ENCODE results near the gene ABTB2.
A peak's percentile ranks its signal among the peaks of the same experiment; 100 is the strongest.

ABTB2 gene

DNA sequence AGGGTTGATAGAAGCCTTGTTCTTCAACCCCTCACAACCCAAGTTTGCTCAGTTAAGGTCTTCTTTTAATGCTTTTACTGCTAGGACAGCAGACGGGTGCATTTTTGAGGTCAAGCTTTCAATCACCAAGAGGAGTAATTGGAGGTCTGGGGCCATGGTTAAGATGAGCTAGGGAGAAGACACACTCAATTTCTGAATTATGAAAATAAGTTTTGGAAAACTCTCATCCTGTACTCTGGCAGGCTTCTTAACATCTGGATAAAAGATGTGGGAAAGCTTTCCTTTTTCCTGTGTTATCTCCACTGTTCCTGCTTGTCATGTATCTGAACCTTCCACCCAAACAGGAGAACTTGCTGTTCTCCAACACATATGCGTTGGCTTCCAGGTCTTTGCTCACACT lies 9.7 kb downstream of the ABTB2 start:
- H3K27ac ChIP-seq: no peak overlapping the region
- TF ChIP-seq, protein P1, sequence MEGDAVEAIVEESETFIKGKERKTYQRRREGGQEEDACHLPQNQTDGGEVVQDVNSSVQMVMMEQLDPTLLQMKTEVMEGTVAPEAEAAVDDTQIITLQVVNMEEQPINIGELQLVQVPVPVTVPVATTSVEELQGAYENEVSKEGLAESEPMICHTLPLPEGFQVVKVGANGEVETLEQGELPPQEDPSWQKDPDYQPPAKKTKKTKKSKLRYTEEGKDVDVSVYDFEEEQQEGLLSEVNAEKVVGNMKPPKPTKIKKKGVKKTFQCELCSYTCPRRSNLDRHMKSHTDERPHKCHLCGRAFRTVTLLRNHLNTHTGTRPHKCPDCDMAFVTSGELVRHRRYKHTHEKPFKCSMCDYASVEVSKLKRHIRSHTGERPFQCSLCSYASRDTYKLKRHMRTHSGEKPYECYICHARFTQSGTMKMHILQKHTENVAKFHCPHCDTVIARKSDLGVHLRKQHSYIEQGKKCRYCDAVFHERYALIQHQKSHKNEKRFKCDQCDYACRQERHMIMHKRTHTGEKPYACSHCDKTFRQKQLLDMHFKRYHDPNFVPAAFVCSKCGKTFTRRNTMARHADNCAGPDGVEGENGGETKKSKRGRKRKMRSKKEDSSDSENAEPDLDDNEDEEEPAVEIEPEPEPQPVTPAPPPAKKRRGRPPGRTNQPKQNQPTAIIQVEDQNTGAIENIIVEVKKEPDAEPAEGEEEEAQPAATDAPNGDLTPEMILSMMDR (conservative IDR thresholded peaks at IDR 0.05): no peak
- TF ChIP-seq ZFX (IDR thresholded peaks at IDR 0.05): no peak

DNA sequence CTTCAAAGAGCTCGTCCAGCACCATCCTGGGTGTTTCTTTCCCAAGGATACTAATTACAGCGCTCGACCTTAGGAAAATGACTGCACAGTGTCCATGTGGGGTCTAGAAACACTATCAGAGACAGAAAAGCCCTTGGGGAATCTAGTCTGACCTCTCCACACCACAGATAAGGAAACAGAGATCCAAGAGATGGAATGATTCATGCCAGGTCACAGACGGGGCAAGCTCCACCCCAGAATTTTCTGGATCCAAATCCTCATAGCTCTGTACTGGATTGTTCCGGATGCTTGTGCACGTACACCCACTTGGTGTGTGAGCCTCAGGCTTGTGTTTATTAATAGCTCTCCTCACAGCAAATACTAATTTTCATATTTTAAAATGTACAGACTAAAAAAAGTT lies 11.3 kb downstream of the ABTB2 start:
- no peak for TF ChIP-seq ZFX (IDR thresholded peaks at IDR 0.05)
- TF ChIP-seq, protein P1 (conservative IDR thresholded peaks at IDR 0.05): no peak

DNA sequence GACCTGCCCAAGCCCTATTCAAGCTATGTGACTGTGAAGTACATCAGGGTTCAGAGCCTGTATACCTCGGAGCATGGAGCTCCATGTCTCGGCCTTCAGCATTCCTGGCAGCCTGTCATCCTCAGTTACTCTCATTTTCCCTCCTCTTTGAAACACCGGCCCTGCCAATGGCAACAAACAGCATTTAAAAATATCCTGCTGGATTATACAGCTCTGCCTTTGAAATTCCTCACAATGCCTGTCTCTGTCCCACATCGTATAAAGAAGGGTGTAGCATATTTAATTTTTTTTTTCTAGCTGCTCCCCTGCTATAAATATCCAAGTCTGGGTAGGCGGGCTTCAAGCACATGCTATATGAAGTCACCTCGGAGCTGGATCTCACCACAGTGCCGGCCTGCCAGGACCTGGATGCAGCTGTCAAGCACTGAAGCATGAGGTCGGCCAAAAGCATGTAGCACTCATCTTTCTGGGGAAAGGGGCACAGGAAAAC lies 11.8 kb downstream of the ABTB2 start:
- TF ChIP-seq ZFX (IDR thresholded peaks at IDR 0.05): no peak
- TF ChIP-seq, protein P1 (conservative IDR thresholded peaks at IDR 0.05): no peak
- peak overlapping the region; percentile 25 for H3K27ac ChIP-seq

More for the DNA sequence above, 11.3 kb downstream of the ABTB2 start:
- H3K27ac ChIP-seq: no peak overlapping the region

DNA sequence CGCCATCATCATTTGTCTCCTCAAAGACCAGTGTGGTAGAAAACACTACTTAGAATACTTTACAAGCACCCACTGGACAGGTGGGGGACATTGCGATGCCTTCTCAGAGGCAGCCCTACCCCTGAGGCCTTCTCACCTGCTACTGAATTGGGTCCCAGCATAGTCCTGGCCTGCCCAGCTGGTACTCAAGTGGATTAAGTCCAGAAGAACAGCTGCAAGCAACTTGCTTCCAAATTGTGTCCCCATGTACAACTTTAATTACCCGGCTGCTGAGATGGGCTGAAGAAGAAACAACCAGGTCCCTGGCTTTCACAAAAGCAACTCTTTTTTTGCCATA lies 12.3 kb downstream of the ABTB2 start:
- peak overlapping the region; percentile 25 for H3K27ac ChIP-seq
- TF ChIP-seq ZFX (IDR thresholded peaks at IDR 0.05): no peak
- TF ChIP-seq, protein P1 (conservative IDR thresholded peaks at IDR 0.05): no peak

DNA sequence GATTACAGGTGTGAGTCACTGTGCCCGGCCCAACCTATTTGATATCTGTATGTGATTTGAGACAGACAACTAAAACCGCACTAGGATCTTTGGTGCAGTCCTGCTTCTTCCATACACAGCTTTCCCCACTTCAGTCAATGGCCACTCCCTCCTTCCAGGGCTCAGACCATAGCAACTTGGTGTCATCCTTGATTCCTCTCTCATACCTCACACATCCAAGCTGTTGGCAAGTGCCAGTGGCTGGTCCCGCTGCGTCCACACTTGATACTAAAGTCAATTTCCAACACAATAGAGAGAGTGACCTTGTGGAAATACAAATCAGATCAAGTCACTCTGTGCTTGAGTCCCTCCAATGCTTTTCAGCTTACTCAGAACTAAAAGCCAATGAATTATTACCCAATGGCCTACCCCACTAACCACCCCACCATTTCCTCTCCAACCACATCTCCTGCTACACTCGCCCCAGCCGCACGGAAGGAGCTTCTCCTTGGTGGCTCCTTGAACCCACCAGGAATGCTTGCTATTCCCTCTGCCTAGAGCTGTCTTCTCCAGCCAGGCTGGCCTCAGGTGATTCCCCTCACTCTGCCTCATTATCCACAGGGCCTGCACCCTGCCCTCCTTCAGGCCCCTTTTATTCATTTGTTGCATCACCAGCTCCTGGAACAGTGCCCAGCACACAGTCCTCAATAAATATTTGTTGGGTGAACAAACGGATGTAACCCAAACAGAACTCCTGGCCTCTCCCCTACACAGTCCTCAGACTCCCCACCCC lies 12.9 kb downstream of the ABTB2 start:
- TF ChIP-seq, protein P1 (conservative IDR thresholded peaks at IDR 0.05): no peak
- TF ChIP-seq ZFX (IDR thresholded peaks at IDR 0.05): no peak
- peak overlapping the region; percentile 25 for H3K27ac ChIP-seq

DNA sequence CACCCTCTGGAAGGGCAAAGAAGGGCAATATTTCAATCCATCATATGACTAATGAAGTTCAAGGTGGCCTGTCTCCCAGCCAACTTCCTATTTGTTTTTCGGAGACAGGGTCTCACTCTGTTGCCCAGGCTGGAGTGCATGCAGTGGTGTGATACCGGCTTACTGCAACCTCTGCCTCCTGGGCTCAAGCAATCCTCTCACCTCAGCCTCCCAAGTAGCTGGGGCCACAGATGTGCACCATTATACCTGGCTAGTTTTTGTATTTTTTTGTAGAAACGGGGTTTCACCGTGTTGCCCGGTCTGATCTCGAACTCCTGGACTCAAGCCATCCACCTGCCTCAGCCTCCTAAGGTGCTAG lies 13.4 kb downstream of the ABTB2 start:
- peak overlapping the region; percentile 25; the same call in 1 of the 2 replicates for H3K27ac ChIP-seq

DNA sequence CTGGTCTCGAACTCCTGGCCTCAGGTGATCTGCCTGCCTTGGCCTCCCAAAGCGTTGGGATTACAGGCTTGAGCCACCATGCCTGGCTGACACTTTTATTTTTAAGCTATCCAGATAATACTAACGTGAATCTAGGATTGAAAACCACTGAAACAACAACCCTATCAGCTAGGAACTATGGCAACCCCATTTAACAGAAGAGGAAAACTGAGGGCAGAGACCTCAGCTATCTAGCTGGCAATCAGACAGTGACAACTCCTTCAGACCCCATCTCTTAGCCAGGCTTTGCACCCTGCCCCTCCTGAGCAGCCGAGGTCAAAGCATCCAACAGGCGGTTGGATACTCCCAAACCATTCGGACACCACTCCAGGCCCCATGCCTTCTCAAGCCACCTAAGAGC lies 14.1 kb downstream of the ABTB2 start:
- TF ChIP-seq ZFX (IDR thresholded peaks at IDR 0.05): no peak
- TF ChIP-seq, protein P1 (conservative IDR thresholded peaks at IDR 0.05): no peak
- no peak overlapping the region for H3K27ac ChIP-seq

More for the DNA sequence above, 13.4 kb downstream of the ABTB2 start:
- no peak for TF ChIP-seq ZFX (IDR thresholded peaks at IDR 0.05)
- TF ChIP-seq, protein P1 (conservative IDR thresholded peaks at IDR 0.05): no peak
